Measurements from ENCODE around the gene GSTT2.
"Not testable (repeated sequence)": the region's sequence is repeated elsewhere in the genome, so short reads cannot be mapped to it uniquely, and the experiment has no call there.

The GSTT2 gene

GRCh38 chr22:23955886-23956285 lies 24.0 kb upstream of the GSTT2 start:
- not testable (repeated sequence) for H3K27ac ChIP-seq (ENCODE audit: low read depth, low read length); H2AFZ ChIP-seq (ENCODE audit: low read length, unreplicated experiment); H3K36me3 ChIP-seq (ENCODE audit: insufficient read depth, low read length); H3K27me3 ChIP-seq (ENCODE audit: insufficient read depth, low read length); H3K79me2 ChIP-seq (ENCODE audit: control insufficient read depth, insufficient read depth, low read length, unreplicated experiment); H3K4me3 ChIP-seq (ENCODE audit: low read depth, low read length); H3K4me1 ChIP-seq (ENCODE audit: control insufficient read depth, insufficient read depth, low read length, unreplicated experiment)

GRCh38 chr22:23956301-23956900 lies 23.5 kb upstream of the GSTT2 start:
- not testable (repeated sequence) for H3K36me3 ChIP-seq (ENCODE audit: insufficient read depth, low read length); H2AFZ ChIP-seq (ENCODE audit: low read length, unreplicated experiment); H3K4me3 ChIP-seq (ENCODE audit: low read depth, low read length); H3K4me1 ChIP-seq (ENCODE audit: control insufficient read depth, insufficient read depth, low read length, unreplicated experiment); H3K79me2 ChIP-seq (ENCODE audit: control insufficient read depth, insufficient read depth, low read length, unreplicated experiment); H3K27me3 ChIP-seq (ENCODE audit: insufficient read depth, low read length); H3K27ac ChIP-seq (ENCODE audit: low read depth, low read length)

GRCh38 chr22:23961084-23961771 lies 18.7 kb upstream of the GSTT2 start, which contains the start of gene GSTT2B:
Gene GSTT2B (minus strand): TSS chr22:23961195. CDS start chr22:23961131, 64 bp downstream.
- H2AFZ ChIP-seq (ENCODE audit: low read length, unreplicated experiment); H3K79me2 ChIP-seq (ENCODE audit: control insufficient read depth, insufficient read depth, low read length, unreplicated experiment); H3K27ac ChIP-seq (ENCODE audit: low read depth, low read length); H3K4me1 ChIP-seq (ENCODE audit: control insufficient read depth, insufficient read depth, low read length, unreplicated experiment); H3K27me3 ChIP-seq (ENCODE audit: insufficient read depth, low read length); H3K36me3 ChIP-seq (ENCODE audit: insufficient read depth, low read length): not testable (repeated sequence)
- H3K4me3 ChIP-seq (ENCODE audit: low read depth, low read length), result peak within 1 kb of the TSS; percentile 59

- not testable (repeated sequence) for H3K27ac ChIP-seq (ENCODE audit: low read depth, low read length); H3K27me3 ChIP-seq (ENCODE audit: insufficient read depth, low read length); H3K4me1 ChIP-seq (ENCODE audit: control insufficient read depth, insufficient read depth, low read length, unreplicated experiment); H3K4me3 ChIP-seq (ENCODE audit: low read depth, low read length); H3K36me3 ChIP-seq (ENCODE audit: insufficient read depth, low read length); H3K79me2 ChIP-seq (ENCODE audit: control insufficient read depth, insufficient read depth, low read length, unreplicated experiment); H2AFZ ChIP-seq (ENCODE audit: low read length, unreplicated experiment)
Measured at GRCh38 chr22:23966094-23966493, 13.8 kb upstream of the GSTT2 start.

- not testable (repeated sequence) for H3K79me2 ChIP-seq (ENCODE audit: control insufficient read depth, insufficient read depth, low read length, unreplicated experiment); H3K4me1 ChIP-seq (ENCODE audit: control insufficient read depth, insufficient read depth, low read length, unreplicated experiment); H3K27ac ChIP-seq (ENCODE audit: low read depth, low read length); H3K4me3 ChIP-seq (ENCODE audit: low read depth, low read length); H3K27me3 ChIP-seq (ENCODE audit: insufficient read depth, low read length); H3K36me3 ChIP-seq (ENCODE audit: insufficient read depth, low read length); H2AFZ ChIP-seq (ENCODE audit: low read length, unreplicated experiment)
Measured at GRCh38 chr22:23966568-23966967, 13.4 kb upstream of the GSTT2 start, which contains the start of gene DDTL. Gene DDTL (plus strand): TSS chr22:23966888. CDS start chr22:23966915, 27 bp downstream.

- no peak overlapping the region for H2AFZ ChIP-seq (ENCODE audit: low read length, unreplicated experiment)
- H3K4me1 ChIP-seq (ENCODE audit: control insufficient read depth, insufficient read depth, low read length, unreplicated experiment), result no peaks in the 10 kb centered on the region
- peaks cover 5% of the 10 kb centered on the region for H3K79me2 ChIP-seq (ENCODE audit: control insufficient read depth, insufficient read depth, low read length, unreplicated experiment)
- no peaks in the 10 kb centered on the region for H3K36me3 ChIP-seq (ENCODE audit: insufficient read depth, low read length)
- no peak overlapping the region for H3K4me3 ChIP-seq (ENCODE audit: low read depth, low read length)
- no peaks in the 10 kb centered on the region for H3K27me3 ChIP-seq (ENCODE audit: insufficient read depth, low read length)
- no peak overlapping the region for H3K27ac ChIP-seq (ENCODE audit: low read depth, low read length)
Measured at GRCh38 chr22:23969071-23969470, 10.9 kb upstream of the GSTT2 start.

- Histone ChIP-seq H3K4me3 (ENCODE audit: low read depth, low read length) (no peak overlapping the region), H3K36me3 (ENCODE audit: insufficient read depth, low read length) (no peaks in the 10 kb centered on the region), H2AFZ (ENCODE audit: low read length, unreplicated experiment) (no peak overlapping the region), H3K27ac (ENCODE audit: low read depth, low read length) (no peak overlapping the region), H3K27me3 (ENCODE audit: insufficient read depth, low read length) (no peaks in the 10 kb centered on the region), H3K4me1 (ENCODE audit: control insufficient read depth, insufficient read depth, low read length, unreplicated experiment) (no peaks in the 10 kb centered on the region), H3K79me2 (ENCODE audit: control insufficient read depth, insufficient read depth, low read length, unreplicated experiment) (peaks cover 5% of the 10 kb centered on the region)
Measured at GRCh38 chr22:23970201-23970641, 9.7 kb upstream of the GSTT2 start.

- no peaks in the 10 kb centered on the region for H3K27me3 ChIP-seq (ENCODE audit: insufficient read depth, low read length)
- no peak overlapping the region for H3K27ac ChIP-seq (ENCODE audit: low read depth, low read length)
- peaks cover 5% of the 10 kb centered on the region for H3K79me2 ChIP-seq (ENCODE audit: control insufficient read depth, insufficient read depth, low read length, unreplicated experiment)
- no peaks in the 10 kb centered on the region for H3K4me1 ChIP-seq (ENCODE audit: control insufficient read depth, insufficient read depth, low read length, unreplicated experiment)
- H3K4me3 ChIP-seq (ENCODE audit: low read depth, low read length), result no peak overlapping the region
- no peak overlapping the region for H2AFZ ChIP-seq (ENCODE audit: low read length, unreplicated experiment)
- no peaks in the 10 kb centered on the region for H3K36me3 ChIP-seq (ENCODE audit: insufficient read depth, low read length)
Measured at GRCh38 chr22:23970816-23971486, 9.0 kb upstream of the GSTT2 start.

- not testable (repeated sequence) for H3K79me2 ChIP-seq (ENCODE audit: control insufficient read depth, insufficient read depth, low read length, unreplicated experiment); H3K27me3 ChIP-seq (ENCODE audit: insufficient read depth, low read length); H3K36me3 ChIP-seq (ENCODE audit: insufficient read depth, low read length); H3K27ac ChIP-seq (ENCODE audit: low read depth, low read length); H3K4me3 ChIP-seq (ENCODE audit: low read depth, low read length); H2AFZ ChIP-seq (ENCODE audit: low read length, unreplicated experiment); H3K4me1 ChIP-seq (ENCODE audit: control insufficient read depth, insufficient read depth, low read length, unreplicated experiment)
Measured at GRCh38 chr22:23971927-23972326, 8.0 kb upstream of the GSTT2 start.

- not testable (repeated sequence) for H3K79me2 ChIP-seq (ENCODE audit: control insufficient read depth, insufficient read depth, low read length, unreplicated experiment); H3K4me1 ChIP-seq (ENCODE audit: control insufficient read depth, insufficient read depth, low read length, unreplicated experiment); H2AFZ ChIP-seq (ENCODE audit: low read length, unreplicated experiment); H3K36me3 ChIP-seq (ENCODE audit: insufficient read depth, low read length); H3K4me3 ChIP-seq (ENCODE audit: low read depth, low read length); H3K27ac ChIP-seq (ENCODE audit: low read depth, low read length); H3K27me3 ChIP-seq (ENCODE audit: insufficient read depth, low read length)
Measured at GRCh38 chr22:23974345-23974744, 5.6 kb upstream of the GSTT2 start, which contains the start of gene DDT. Gene DDT (minus strand): TSS chr22:23974441. CDS start chr22:23974414, 27 bp downstream.
